ENCODE data around the gene PSMD11.
A peak's percentile ranks its signal among the peaks of the same experiment; 100 is the strongest.

PSMD11 gene

GRCh38 chr17:32489320-32490100 lies 45.2 kb downstream of the PSMD11 start:
- intact Hi-C loops (cut with micrococcal nuclease) = no loop called here
- Mint-ChIP-seq H3K4me1 (ENCODE audit: low read depth) (peaks cover 59% of the 10 kb centered on the region), H3K27me3 (peaks cover 25% of the 10 kb centered on the region), H3K36me3 (ENCODE audit: low read depth) (no peaks in the 10 kb centered on the region), H3K9me3 (no peaks in the 10 kb centered on the region), H3K4me3 (no peak overlapping the region), H3K27ac (no peak overlapping the region)

- Mint-ChIP-seq H3K36me3 (ENCODE audit: low read depth) (no peaks in the 10 kb centered on the region), H3K4me1 (ENCODE audit: low read depth) (peaks cover 65% of the 10 kb centered on the region), H3K27me3 (peaks cover 25% of the 10 kb centered on the region), H3K9me3 (no peaks in the 10 kb centered on the region), H3K27ac (no peak overlapping the region), H3K4me3 (no peak overlapping the region)
- intact Hi-C loops (cut with micrococcal nuclease) = no loop called here
Measured at GRCh38 chr17:32490101-32490482, 45.8 kb downstream of the PSMD11 start.

GRCh38 chr17:32491371-32492263 lies 47.3 kb downstream of the PSMD11 start:
- Mint-ChIP-seq H3K36me3 (ENCODE audit: low read depth) (no peaks in the 10 kb centered on the region), H3K27ac (no peak overlapping the region), H3K4me3 (no peak overlapping the region), H3K27me3 (peaks cover 19% of the 10 kb centered on the region), H3K9me3 (no peaks in the 10 kb centered on the region), H3K4me1 (ENCODE audit: low read depth) (peaks cover 73% of the 10 kb centered on the region)
- intact Hi-C loops (cut with micrococcal nuclease) = no loop called here

- H3K9me3 Mint-ChIP-seq = no peaks in the 10 kb centered on the region
- intact Hi-C loops (cut with micrococcal nuclease) = no loop called here
- H3K4me3 Mint-ChIP-seq = no peak overlapping the region
- peaks cover 19% of the 10 kb centered on the region for H3K27me3 Mint-ChIP-seq
- H3K36me3 Mint-ChIP-seq (ENCODE audit: low read depth) = no peaks in the 10 kb centered on the region
- peaks cover 73% of the 10 kb centered on the region for H3K4me1 Mint-ChIP-seq (ENCODE audit: low read depth)
- H3K27ac Mint-ChIP-seq = no peak overlapping the region
Measured at GRCh38 chr17:32492264-32492589, 47.9 kb downstream of the PSMD11 start.

GRCh38 chr17:32492648-32493289 lies 48.5 kb downstream of the PSMD11 start:
- intact Hi-C loops (cut with micrococcal nuclease) = no loop called here
- Mint-ChIP-seq H3K4me3 (peak overlapping the region; percentile 47), H3K36me3 (ENCODE audit: low read depth) (no peaks in the 10 kb centered on the region), H3K27me3 (peaks cover 15% of the 10 kb centered on the region), H3K27ac (peak overlapping the region; percentile 45), H3K9me3 (no peaks in the 10 kb centered on the region), H3K4me1 (ENCODE audit: low read depth) (peaks cover 69% of the 10 kb centered on the region)

GRCh38 chr17:32493571-32493970 lies 49.3 kb downstream of the PSMD11 start:
- Mint-ChIP-seq H3K4me1 (ENCODE audit: low read depth) (peaks cover 61% of the 10 kb centered on the region), H3K4me3 (no peak overlapping the region), H3K27me3 (peaks cover 8% of the 10 kb centered on the region), H3K36me3 (ENCODE audit: low read depth) (no peaks in the 10 kb centered on the region), H3K9me3 (no peaks in the 10 kb centered on the region), H3K27ac (no peak overlapping the region)
- intact Hi-C loops (cut with micrococcal nuclease) = no loop called here

GRCh38 chr17:32493976-32494513 lies 49.7 kb downstream of the PSMD11 start:
- intact Hi-C loops (cut with micrococcal nuclease) = no loop called here
- H3K9me3 Mint-ChIP-seq = no peaks in the 10 kb centered on the region
- no peaks in the 10 kb centered on the region for H3K36me3 Mint-ChIP-seq (ENCODE audit: low read depth)
- peaks cover 56% of the 10 kb centered on the region for H3K4me1 Mint-ChIP-seq (ENCODE audit: low read depth)
- peaks cover 4% of the 10 kb centered on the region for H3K27me3 Mint-ChIP-seq
- no peak overlapping the region for H3K27ac Mint-ChIP-seq
- peak overlapping the region; percentile 26 for H3K4me3 Mint-ChIP-seq

GRCh38 chr17:32494621-32495358 lies 50.5 kb downstream of the PSMD11 start:
- Mint-ChIP-seq H3K4me3 (peak overlapping the region; percentile 26), H3K27ac (no peak overlapping the region), H3K4me1 (ENCODE audit: low read depth) (peaks cover 49% of the 10 kb centered on the region), H3K36me3 (ENCODE audit: low read depth) (no peaks in the 10 kb centered on the region), H3K9me3 (no peaks in the 10 kb centered on the region), H3K27me3 (peaks cover 4% of the 10 kb centered on the region)
- intact Hi-C loops (cut with micrococcal nuclease) = no loop called here

GRCh38 chr17:32495359-32496231 lies 51.3 kb downstream of the PSMD11 start:
- H3K27ac Mint-ChIP-seq = no peak overlapping the region
- H3K4me3 Mint-ChIP-seq = no peak overlapping the region
- intact Hi-C loops (cut with micrococcal nuclease) = no loop called here
- no peaks in the 10 kb centered on the region for H3K36me3 Mint-ChIP-seq (ENCODE audit: low read depth)
- peaks cover 44% of the 10 kb centered on the region for H3K4me1 Mint-ChIP-seq (ENCODE audit: low read depth)
- no peaks in the 10 kb centered on the region for H3K9me3 Mint-ChIP-seq
- H3K27me3 Mint-ChIP-seq = peaks cover 4% of the 10 kb centered on the region

GRCh38 chr17:32496395-32497073 lies 52.2 kb downstream of the PSMD11 start:
- intact Hi-C loops (cut with micrococcal nuclease) = no loop called here
- H3K36me3 Mint-ChIP-seq (ENCODE audit: low read depth) = no peaks in the 10 kb centered on the region
- H3K27me3 Mint-ChIP-seq = peaks cover 4% of the 10 kb centered on the region
- peaks cover 43% of the 10 kb centered on the region for H3K4me1 Mint-ChIP-seq (ENCODE audit: low read depth)
- no peaks in the 10 kb centered on the region for H3K9me3 Mint-ChIP-seq
- no peak overlapping the region for H3K27ac Mint-ChIP-seq
- H3K4me3 Mint-ChIP-seq = no peak overlapping the region

- peaks cover 4% of the 10 kb centered on the region for H3K27me3 Mint-ChIP-seq
- peaks cover 39% of the 10 kb centered on the region for H3K4me1 Mint-ChIP-seq (ENCODE audit: low read depth)
- intact Hi-C loops (cut with micrococcal nuclease) = no loop called here
- H3K27ac Mint-ChIP-seq = no peak overlapping the region
- no peaks in the 10 kb centered on the region for H3K36me3 Mint-ChIP-seq (ENCODE audit: low read depth)
- H3K9me3 Mint-ChIP-seq = no peaks in the 10 kb centered on the region
- no peak overlapping the region for H3K4me3 Mint-ChIP-seq
Measured at GRCh38 chr17:32497431-32498205, 53.3 kb downstream of the PSMD11 start.

GRCh38 chr17:32498391-32498790 lies 54.1 kb downstream of the PSMD11 start:
- H3K4me3 Mint-ChIP-seq = no peak overlapping the region
- H3K36me3 Mint-ChIP-seq (ENCODE audit: low read depth) = no peaks in the 10 kb centered on the region
- peaks cover 2% of the 10 kb centered on the region for H3K27me3 Mint-ChIP-seq
- intact Hi-C loops (cut with micrococcal nuclease) = no loop called here
- H3K9me3 Mint-ChIP-seq = no peaks in the 10 kb centered on the region
- H3K27ac Mint-ChIP-seq = no peak overlapping the region
- H3K4me1 Mint-ChIP-seq (ENCODE audit: low read depth) = peaks cover 39% of the 10 kb centered on the region
